K562 (cell line): ENCODE results near the gene CLIC3. TPM values are rescaled to one million over a fixed set of nuclear protein-coding genes. Genes with fewer than 3 reads are reported as not detected.
A peak's percentile ranks its signal among the peaks of the same experiment; 100 is the strongest.

Experiments
- ASH1L ChIP-seq: fragments of 450-650 bp; IDR thresholded peaks from 2 replicates; pipeline ENCODE4 v1.6.1; 2018; ENCODE audit warnings: borderline replicate concordance, mild to moderate bottlenecking, low read depth; ENCODE audit not compliant: partially characterized antibody
- FOXA1 ChIP-seq: fragments of 450-650 bp; IDR thresholded peaks from 2 replicates; pipeline ENCODE4 v1.6.1; 2016; ENCODE audit warnings: mild to moderate bottlenecking, borderline replicate concordance
- FOXK2 ChIP-seq, 2 experiments: fragments of 450-650 bp; IDR thresholded peaks in 1 of 2; conservative IDR thresholded peaks in 1 of 2; 2 replicates each; pipeline ENCODE4 v1.6.1; 2016; ENCODE audit warnings: low read depth in 2 of 2, mild to moderate bottlenecking in 1 of 2
- KLF10 ChIP-seq: fragments of 250-450 bp; sonication (Bioruptor Pico); IDR thresholded peaks from 2 replicates; pipeline ENCODE4 v1.6.1; 2021; ENCODE audit warnings: matching md5 sums
- POLR2G ChIP-seq: fragments of 200-400 bp; formaldehyde crosslinking; IDR thresholded peaks from 2 replicates; pipeline ENCODE4 v1.6.1; 2017; ENCODE audit warnings: low read depth, mild to moderate bottlenecking, antibody characterized with exemption, low read length, moderate library complexity
- RCOR1 ChIP-seq, 2 experiments: IDR thresholded peaks; 2 replicates each; pipeline ENCODE4 v1.6.1; 2012; ENCODE audit warnings: low read depth in 2 of 2, low read length in 2 of 2, borderline replicate concordance in 1 of 2, improper control_type of control experiment in 1 of 2
- SMARCA4 ChIP-seq: fragments of 450-650 bp; IDR thresholded peaks from 2 replicates; pipeline ENCODE4 v1.6.1; 2016
- TOE1 ChIP-seq, 2 experiments: fragments of 450-650 bp in 1 of 2; sonication (generic) in 1 of 2; formaldehyde crosslinking in 1 of 2; IDR thresholded peaks; 2 replicates each; pipeline versions ENCODE4 v1.7.1 to v1.8.0; 2016 to 2022; ENCODE audit warnings: borderline replicate concordance in 2 of 2, mild to moderate bottlenecking in 2 of 2, antibody characterized with exemption in 1 of 2, inconsistent platforms in 1 of 2, low read depth in 1 of 2, missing genetic modification reagents in 1 of 2, moderate library complexity in 1 of 2
- ZBTB17 ChIP-seq: fragments of 450-650 bp; formaldehyde crosslinking; IDR thresholded peaks from 2 replicates; pipeline ENCODE4 v1.4.0; 2020; ENCODE audit warnings: mild to moderate bottlenecking
- ZZZ3 ChIP-seq: fragments of 450-650 bp; IDR thresholded peaks from 2 replicates; pipeline ENCODE4 v1.6.1; 2016; ENCODE audit warnings: antibody characterized with exemption, mild to moderate bottlenecking, moderate library complexity
- polyA plus RNA-seq, 8 experiments: library from polyadenylated mRNA; depleted of rRNA in 4 of 8; stranded (reverse) in 5 of 8; unstranded in 3 of 8; fragments of >200 nt; fragmentation: Nextera tagmentation in 2 of 8; fragmentation: Illumina TruSeq in 1 of 8; extraction: Ambion mirVana in 2 of 8; extraction: Trizol in 1 of 8; gene quantifications; 2 replicates each; pipeline versions ENCODE4 v1.2.1 to v1.2.3, GENCODE V29; 2011 to 2014; ENCODE audit warnings: inconsistent platforms in 1 of 8, missing spikeins in 1 of 8
- total RNA-seq, 7 experiments: library from RNA; depleted of rRNA in 6 of 7; stranded (reverse); fragments of >200 nt in 6 of 7; fragmentation: Illumina TruSeq in 2 of 7; extraction: Trizol in 2 of 7; gene quantifications; 2 replicates each; pipeline versions ENCODE4 v1.2.1 to v1.2.3, GENCODE V29; 2011 to 2021; ENCODE audit warnings: low replicate concordance in 1 of 7
- TF ChIP-seq, protein P1 (sequence below): IDR thresholded peaks from 2 replicates; pipeline ENCODE4 v1.6.1; 2011; ENCODE audit not compliant: insufficient read length; ENCODE audit errors: extremely low read depth
- TF ChIP-seq, protein P2 (sequence below), 3 experiments: IDR thresholded peaks in 2 of 3; conservative IDR thresholded peaks in 1 of 3; 2 replicates each; pipeline ENCODE4 v1.5.1; 2011 to 2012; ENCODE audit warnings: low read length in 3 of 3, mild to moderate bottlenecking in 3 of 3, control low read depth in 2 of 3, improper control_type of control experiment in 1 of 3, inconsistent platforms in 1 of 3, low read depth in 1 of 3, mixed read lengths in 1 of 3, moderate library complexity in 1 of 3; ENCODE audit not compliant: insufficient read depth in 2 of 3
- TF ChIP-seq, protein P3 (sequence below), 2 experiments: fragments of 450-650 bp in 1 of 2; sonication (generic) in 1 of 2; formaldehyde crosslinking in 1 of 2; IDR thresholded peaks; 2 replicates each; pipeline versions ENCODE4 v1.7.1 to v1.9.0; 2016 to 2022; ENCODE audit warnings: inconsistent platforms in 1 of 2, mild to moderate bottlenecking in 1 of 2, missing genetic modification reagents in 1 of 2

The CLIC3 gene
- total and polyA plus RNA-seq, 9 of the 15 experiments (the other 6 are each of a cell fraction or from before 2014, with no cell fraction given), result 0.27 to 0.29 TPM; not detected in 7

DNA sequence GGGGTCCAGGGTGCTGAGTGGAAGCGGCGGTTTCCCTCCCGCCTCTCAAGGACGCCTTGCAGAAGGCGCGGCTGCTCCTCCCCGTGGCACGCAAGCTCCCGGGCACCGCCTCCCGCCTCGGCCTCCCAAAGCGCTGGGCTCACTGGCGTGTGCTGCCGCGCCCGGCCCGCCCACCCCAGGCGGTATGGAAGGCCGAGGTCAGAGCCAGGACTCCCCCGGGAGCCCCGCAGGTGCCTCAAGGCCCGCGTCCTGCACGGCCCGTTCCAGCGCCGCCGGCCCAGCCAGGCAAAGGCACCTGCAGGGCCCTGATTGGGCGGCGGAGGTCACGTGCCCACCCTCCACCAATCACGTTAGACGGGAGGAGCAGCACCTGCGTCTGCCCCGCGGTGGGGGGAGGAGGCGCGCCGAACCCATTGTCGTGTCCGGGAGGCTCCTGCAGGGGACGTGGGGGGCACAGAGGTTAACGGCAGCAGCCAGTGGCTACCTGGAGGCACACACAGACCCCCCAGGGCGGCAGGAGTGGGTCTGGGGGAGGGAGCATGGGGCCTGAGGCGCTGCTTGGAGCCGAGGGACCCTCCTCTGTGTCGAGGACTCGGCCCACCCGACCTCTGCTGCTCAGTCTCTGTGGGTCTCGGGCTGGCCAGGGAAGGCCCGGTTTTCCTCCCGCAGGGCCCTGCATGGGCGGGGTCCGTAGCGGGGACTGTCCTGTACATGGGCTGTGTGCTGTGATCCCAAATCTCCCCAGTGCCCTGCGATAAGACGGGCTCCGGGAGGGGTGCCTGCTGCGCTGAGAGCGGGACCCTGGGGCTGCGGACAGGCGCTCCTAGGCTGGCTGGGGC lies 46.3 kb downstream of the CLIC3 start (continued):
- TF ChIP-seq FOXA1, result no peak
- peak in 1 of 2 experiments; percentile 69; a peak in 2 of 4 replicates for TF ChIP-seq RCOR1 (IDR thresholded peaks at IDR 0.05; ENCODE audit: borderline replicate concordance in 1 of 2, low read depth in 2 of 2, low read length in 2 of 2)
- peak; percentile 83 for TF ChIP-seq POLR2G
- peak; percentile 98 for TF ChIP-seq TOE1 (IDR thresholded peaks at IDR 0.05; ENCODE audit: borderline replicate concordance)
- no peak for TF ChIP-seq TOE1 (CRISPR knock-in tag; IDR thresholded peaks at IDR 0.05; ENCODE audit: borderline replicate concordance, low read depth)
- peak; percentile 68; the same call in 1 of the 2 replicates for TF ChIP-seq ZBTB17 (CRISPR knock-in tag)
- TF ChIP-seq SMARCA4, result no peak
- TF ChIP-seq, protein P1, sequence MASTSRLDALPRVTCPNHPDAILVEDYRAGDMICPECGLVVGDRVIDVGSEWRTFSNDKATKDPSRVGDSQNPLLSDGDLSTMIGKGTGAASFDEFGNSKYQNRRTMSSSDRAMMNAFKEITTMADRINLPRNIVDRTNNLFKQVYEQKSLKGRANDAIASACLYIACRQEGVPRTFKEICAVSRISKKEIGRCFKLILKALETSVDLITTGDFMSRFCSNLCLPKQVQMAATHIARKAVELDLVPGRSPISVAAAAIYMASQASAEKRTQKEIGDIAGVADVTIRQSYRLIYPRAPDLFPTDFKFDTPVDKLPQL, result no peak
- no peak for TF ChIP-seq KLF10
- peak in 1 of 2 experiments; percentile 26; a peak in 1 of 4 replicates for TF ChIP-seq FOXK2 (conservative IDR thresholded peaks at IDR 0.05 in 1 of 2, IDR thresholded peaks at IDR 0.05 in 1 of 2; ENCODE audit: low read depth in 2 of 2)
- TF ChIP-seq, protein P2, sequence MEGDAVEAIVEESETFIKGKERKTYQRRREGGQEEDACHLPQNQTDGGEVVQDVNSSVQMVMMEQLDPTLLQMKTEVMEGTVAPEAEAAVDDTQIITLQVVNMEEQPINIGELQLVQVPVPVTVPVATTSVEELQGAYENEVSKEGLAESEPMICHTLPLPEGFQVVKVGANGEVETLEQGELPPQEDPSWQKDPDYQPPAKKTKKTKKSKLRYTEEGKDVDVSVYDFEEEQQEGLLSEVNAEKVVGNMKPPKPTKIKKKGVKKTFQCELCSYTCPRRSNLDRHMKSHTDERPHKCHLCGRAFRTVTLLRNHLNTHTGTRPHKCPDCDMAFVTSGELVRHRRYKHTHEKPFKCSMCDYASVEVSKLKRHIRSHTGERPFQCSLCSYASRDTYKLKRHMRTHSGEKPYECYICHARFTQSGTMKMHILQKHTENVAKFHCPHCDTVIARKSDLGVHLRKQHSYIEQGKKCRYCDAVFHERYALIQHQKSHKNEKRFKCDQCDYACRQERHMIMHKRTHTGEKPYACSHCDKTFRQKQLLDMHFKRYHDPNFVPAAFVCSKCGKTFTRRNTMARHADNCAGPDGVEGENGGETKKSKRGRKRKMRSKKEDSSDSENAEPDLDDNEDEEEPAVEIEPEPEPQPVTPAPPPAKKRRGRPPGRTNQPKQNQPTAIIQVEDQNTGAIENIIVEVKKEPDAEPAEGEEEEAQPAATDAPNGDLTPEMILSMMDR (IDR thresholded peaks at IDR 0.05 in 2 of 3, conservative IDR thresholded peaks at IDR 0.05 in 1 of 3; ENCODE audit: insufficient read depth in 2 of 3, low read depth in 1 of 3, low read length in 3 of 3), result peak in 2 of 3 experiments; percentile 29 to 35; a peak in 4 of 6 replicates
- TF ChIP-seq, protein P3, sequence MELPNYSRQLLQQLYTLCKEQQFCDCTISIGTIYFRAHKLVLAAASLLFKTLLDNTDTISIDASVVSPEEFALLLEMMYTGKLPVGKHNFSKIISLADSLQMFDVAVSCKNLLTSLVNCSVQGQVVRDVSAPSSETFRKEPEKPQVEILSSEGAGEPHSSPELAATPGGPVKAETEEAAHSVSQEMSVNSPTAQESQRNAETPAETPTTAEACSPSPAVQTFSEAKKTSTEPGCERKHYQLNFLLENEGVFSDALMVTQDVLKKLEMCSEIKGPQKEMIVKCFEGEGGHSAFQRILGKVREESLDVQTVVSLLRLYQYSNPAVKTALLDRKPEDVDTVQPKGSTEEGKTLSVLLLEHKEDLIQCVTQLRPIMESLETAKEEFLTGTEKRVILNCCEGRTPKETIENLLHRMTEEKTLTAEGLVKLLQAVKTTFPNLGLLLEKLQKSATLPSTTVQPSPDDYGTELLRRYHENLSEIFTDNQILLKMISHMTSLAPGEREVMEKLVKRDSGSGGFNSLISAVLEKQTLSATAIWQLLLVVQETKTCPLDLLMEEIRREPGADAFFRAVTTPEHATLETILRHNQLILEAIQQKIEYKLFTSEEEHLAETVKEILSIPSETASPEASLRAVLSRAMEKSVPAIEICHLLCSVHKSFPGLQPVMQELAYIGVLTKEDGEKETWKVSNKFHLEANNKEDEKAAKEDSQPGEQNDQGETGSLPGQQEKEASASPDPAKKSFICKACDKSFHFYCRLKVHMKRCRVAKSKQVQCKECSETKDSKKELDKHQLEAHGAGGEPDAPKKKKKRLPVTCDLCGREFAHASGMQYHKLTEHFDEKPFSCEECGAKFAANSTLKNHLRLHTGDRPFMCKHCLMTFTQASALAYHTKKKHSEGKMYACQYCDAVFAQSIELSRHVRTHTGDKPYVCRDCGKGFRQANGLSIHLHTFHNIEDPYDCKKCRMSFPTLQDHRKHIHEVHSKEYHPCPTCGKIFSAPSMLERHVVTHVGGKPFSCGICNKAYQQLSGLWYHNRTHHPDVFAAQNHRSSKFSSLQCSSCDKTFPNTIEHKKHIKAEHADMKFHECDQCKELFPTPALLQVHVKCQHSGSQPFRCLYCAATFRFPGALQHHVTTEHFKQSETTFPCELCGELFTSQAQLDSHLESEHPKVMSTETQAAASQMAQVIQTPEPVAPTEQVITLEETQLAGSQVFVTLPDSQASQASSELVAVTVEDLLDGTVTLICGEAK (IDR thresholded peaks at IDR 0.05), result peak; percentile 19; the same call in 1 of the 2 replicates
- TF ChIP-seq, protein P3 (CRISPR knock-in tag; IDR thresholded peaks at IDR 0.05), result no peak
- no peak for TF ChIP-seq ZZZ3
- TF ChIP-seq ASH1L, result peak; percentile 79
